NCI-H524 treated with DMSO at 0.1 percent for 48 hours (cell line): ENCODE measurements around the gene ACTL6A.

Experiments
- DNase-seq: peaks from one replicate; lab custom pipeline; 2025; lab: John Stamatoyannopoulos, UW

The ACTL6A gene

GRCh38 chr3:179590669-179591068 lies 27.9 kb downstream of the ACTL6A start:
- no peak for DNase-seq

GRCh38 chr3:179591313-179591712 lies 28.6 kb downstream of the ACTL6A start:
- no peak for DNase-seq

- no peak for DNase-seq
These were observed 36.8 kb downstream of the ACTL6A start for GRCh38 chr3:179599531-179599930.

- no peak for DNase-seq
These were observed 40.6 kb downstream of the ACTL6A start for GRCh38 chr3:179603321-179603720.

- DNase-seq, result no peak
These were observed 41.1 kb downstream of the ACTL6A start for GRCh38 chr3:179603831-179604230.

- peak; percentile 92 for DNase-seq
These were observed 41.8 kb downstream of the ACTL6A start, which contains the start of the genes MRPL47 and NDUFB5 for GRCh38 chr3:179604321-179605078. MRPL47 (minus strand) TSS chr3:179604638; CDS start chr3:179604624, 14 bp downstream. NDUFB5 (plus strand) TSS chr3:179604794; CDS start chr3:179604816, 22 bp downstream.

GRCh38 chr3:179606534-179607085 lies 43.9 kb downstream of the ACTL6A start:
- no peak for DNase-seq

- peak; percentile 5 for DNase-seq
These were observed 46.4 kb downstream of the ACTL6A start for GRCh38 chr3:179608931-179609720.

- no peak for DNase-seq
These were observed 47.3 kb downstream of the ACTL6A start for GRCh38 chr3:179610066-179610465.

- DNase-seq, result no peak
These were observed 51.1 kb downstream of the ACTL6A start for GRCh38 chr3:179613807-179614206.

GRCh38 chr3:179615458-179616173 lies 52.9 kb downstream of the ACTL6A start:
- DNase-seq, result no peak

- DNase-seq, result no peak
These were observed 59.3 kb downstream of the ACTL6A start for GRCh38 chr3:179622023-179622422.

- no peak for DNase-seq
These were observed 61.7 kb downstream of the ACTL6A start for GRCh38 chr3:179624451-179624850.

GRCh38 chr3:179630753-179631451 lies 68.2 kb downstream of the ACTL6A start:
- DNase-seq, result no peak
